ENCODE results near the gene KATNAL1. TPM values are rescaled to one million over a fixed set of nuclear protein-coding genes. Genes with fewer than 3 reads are reported as not detected.

The KATNAL1 gene
- total RNA-seq, 4 donors from 2014 or later: 22.2 to 41.4 (median 28.4) TPM

DNA sequence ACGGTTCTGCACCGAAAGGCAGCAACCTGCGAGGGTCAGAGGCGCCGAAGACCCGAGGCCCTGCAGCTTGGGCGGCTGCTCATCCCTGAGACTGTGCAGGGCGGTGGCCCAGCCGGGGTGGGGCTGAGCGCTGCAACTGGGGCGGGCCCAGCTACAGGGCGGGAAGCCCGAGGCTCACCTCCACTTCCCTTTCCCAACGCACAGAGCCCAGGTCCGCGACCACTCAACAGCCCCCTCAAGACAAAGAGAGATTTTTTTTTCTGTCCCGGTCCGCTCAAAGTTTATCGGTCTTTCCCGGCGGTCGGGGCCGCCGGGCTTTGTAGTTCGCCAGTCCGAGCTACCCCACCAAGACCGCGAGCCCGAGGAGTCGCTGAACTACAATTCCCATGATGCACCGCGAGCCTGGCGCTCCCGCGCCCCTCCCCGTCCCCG is 573 bp downstream of the KATNAL1 start:
- TF ChIP-seq, protein P1, sequence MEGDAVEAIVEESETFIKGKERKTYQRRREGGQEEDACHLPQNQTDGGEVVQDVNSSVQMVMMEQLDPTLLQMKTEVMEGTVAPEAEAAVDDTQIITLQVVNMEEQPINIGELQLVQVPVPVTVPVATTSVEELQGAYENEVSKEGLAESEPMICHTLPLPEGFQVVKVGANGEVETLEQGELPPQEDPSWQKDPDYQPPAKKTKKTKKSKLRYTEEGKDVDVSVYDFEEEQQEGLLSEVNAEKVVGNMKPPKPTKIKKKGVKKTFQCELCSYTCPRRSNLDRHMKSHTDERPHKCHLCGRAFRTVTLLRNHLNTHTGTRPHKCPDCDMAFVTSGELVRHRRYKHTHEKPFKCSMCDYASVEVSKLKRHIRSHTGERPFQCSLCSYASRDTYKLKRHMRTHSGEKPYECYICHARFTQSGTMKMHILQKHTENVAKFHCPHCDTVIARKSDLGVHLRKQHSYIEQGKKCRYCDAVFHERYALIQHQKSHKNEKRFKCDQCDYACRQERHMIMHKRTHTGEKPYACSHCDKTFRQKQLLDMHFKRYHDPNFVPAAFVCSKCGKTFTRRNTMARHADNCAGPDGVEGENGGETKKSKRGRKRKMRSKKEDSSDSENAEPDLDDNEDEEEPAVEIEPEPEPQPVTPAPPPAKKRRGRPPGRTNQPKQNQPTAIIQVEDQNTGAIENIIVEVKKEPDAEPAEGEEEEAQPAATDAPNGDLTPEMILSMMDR (IDR thresholded peaks at IDR 0.05; ENCODE audit: low read depth): no peak

DNA sequence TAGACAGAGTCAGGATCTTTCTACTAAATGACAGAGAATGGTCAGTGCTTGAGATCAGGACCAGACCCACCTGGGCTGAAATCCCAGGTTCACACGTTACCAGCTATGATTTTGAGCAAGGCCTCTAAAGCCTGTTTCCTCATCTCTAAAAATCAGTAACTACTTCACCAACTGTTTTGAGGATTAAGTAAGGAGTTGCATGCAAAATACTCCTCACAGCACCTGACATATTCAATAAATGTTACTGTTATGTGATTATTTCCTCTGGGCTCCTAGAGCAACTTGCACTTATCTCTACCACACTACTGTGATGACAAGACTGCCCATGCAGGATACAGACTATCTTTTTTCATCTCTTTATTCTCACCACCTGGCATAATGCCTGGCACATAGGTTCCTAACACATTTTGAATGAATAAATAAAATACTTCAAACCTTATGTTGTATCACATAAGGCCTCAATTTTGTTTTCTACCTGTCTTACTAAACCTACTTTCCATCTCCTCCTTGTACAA is 1.8 kb downstream of the KATNAL1 start:
- TF ChIP-seq, protein P1 (IDR thresholded peaks at IDR 0.05; ENCODE audit: low read depth): no peak

DNA sequence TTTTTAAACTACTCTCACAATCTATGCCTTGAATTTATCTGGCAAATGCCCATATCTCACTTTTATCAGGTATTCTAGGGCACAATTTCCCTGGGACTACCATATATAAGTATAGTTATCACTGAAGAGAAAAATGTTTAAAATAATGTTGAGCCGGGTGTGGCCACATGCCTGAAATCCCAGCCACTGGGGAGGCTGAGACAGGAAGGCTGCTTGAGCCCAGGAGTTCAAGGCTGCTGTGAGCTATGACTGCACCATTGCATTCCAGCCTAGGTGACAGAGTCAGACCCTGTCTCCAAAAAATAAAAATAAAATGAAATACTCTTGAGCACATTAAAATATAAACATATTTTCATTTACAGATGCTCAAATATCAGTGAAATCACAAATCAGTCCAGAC is 4.1 kb downstream of the KATNAL1 start:
- TF ChIP-seq, protein P1 (IDR thresholded peaks at IDR 0.05; ENCODE audit: low read depth): no peak

DNA sequence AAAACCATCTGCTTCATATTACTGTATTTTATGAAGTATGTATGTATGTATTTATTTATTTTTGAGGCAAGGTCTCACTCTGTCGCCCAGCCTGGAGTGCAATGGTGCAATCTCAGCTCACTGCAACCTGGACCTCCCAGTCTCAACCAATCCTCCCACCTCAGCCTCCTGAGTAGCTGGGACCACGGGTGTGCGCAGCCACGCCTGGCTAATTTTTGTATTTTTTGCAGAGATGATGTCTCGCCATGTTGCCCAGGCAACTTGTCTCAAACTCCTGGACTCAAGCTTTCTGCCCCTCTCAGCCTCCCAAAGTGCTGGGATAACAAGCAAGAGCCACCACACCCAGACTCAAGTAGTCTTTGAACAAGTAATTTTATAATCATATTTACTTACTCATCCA is 5.5 kb downstream of the KATNAL1 start:
- TF ChIP-seq, protein P1 (IDR thresholded peaks at IDR 0.05; ENCODE audit: low read depth): no peak

DNA sequence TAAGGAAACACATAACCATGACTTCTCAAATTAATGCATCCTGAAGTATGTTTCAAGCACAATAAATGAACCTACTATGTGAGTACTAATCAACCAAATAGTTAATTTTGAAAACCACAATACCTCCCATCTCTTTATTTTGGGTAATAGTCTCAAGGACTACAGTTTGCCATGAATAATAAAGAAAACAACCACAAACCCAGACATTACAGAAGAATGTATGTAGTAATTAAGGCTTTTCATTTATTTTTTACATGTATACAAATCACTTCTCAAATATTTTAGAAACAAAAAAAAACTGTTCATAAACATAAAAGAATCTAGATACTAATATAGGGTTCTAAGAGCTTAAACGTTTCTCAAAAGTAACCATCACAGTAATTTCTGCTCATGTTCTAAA is 6.8 kb downstream of the KATNAL1 start:
- TF ChIP-seq, protein P1 (IDR thresholded peaks at IDR 0.05; ENCODE audit: low read depth): no peak

DNA sequence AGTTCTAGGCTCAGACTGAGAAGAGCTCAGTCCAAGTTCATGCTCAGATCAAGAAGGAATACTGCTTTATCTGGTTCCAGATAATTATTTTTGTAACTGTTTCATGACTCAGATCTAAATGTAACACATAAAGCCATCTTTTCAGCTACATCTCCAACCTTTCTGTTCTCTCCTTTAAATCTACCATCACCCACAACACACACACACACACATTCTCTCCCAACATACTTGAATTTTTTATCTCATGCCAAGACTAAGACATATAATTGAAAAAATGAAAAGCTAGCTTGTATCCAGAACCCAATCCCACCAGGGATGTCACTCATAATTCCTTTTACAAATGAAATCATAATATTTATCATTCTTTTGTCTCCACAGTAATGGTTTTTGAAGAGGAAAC is 7.6 kb downstream of the KATNAL1 start:
- TF ChIP-seq, protein P1 (IDR thresholded peaks at IDR 0.05; ENCODE audit: low read depth): no peak

DNA sequence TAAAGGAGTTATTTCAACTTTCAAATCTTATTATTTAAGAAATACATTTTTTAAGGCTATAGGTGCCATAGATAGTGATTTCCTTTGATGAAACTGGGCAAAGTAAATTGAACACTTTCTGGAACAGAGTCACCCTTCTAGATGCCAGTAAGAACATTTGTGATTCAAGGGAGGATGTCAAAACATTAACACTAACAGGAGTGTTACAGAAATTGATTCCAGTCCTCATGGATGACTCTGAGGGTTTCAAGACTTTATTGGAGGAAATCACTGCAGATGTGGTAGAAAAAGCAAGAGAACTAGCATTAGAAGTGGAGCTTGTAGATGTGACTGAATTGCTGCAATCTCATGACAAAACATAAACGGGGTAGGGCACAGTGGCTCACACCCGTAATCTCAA is 12.2 kb downstream of the KATNAL1 start:
- TF ChIP-seq, protein P1 (IDR thresholded peaks at IDR 0.05; ENCODE audit: low read depth): no peak

Data from subcutaneous adipose tissue (tissue), 4 donors.